ENCODE results near the gene SYT5.
"Not testable (repeated sequence)": the region's sequence is repeated elsewhere in the genome, so short reads cannot be mapped to it uniquely, and the experiment has no call there.

The SYT5 gene

DNA sequence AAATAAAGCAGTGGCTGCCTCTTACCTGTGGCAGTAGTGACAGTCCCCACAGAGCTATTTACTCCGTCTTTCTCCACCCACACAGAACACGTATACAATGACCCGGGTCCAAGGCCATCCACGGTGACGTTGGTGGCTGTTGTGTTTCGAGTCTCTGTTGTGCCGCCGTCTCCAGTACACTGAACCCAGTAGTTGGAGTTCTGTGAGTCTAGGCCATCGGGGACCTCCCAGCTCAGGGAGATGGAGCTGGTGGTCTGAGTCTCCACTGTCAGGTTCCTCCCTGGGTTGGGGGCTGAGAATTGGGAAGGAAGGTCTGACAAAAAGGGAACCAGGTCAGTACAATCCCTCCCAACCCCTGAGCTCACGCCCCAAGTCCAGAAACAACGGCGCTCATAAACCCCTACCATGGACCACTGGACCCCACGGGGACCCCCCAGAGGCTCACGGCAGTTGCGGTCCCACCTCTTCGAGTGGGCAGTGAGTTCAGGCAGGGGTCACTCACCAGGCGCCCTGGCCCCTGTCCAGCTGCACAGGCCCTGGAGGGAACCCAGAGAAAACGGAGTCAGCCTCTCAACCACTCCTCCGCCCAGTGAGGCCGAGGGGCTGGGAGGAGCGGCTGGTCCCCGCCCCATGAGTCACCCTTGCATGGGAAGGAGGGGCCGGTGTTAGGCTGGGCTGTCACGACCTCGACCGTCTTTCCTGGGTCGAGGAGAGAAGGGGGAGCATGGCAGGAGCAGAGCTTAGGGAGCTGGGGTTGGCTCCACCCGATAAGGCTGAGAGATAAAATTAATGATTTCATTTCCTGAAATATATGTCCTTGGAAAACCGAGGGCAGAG is 26.8 kb upstream of the SYT5 start:
- DNase-seq = peak; percentile 10

DNA sequence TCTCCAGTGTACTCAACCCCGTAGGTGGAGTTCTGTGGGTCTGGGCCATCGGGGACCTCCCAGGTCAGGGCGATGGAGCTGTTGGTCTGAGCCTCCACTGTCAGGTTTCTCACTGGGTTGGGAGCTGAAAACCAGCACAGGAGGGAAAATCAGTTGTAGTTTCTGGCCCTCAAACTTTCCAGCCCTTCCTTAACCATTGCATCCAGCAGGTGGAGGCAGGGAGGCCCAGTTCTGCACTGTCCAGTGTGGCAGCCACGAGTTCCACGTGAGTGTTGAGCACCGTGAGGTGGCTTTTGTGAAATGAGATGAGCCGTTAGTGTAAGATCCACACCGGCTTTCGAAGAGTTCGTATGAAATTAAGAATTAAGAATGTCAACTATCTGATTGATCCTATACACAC is 22.1 kb upstream of the SYT5 start:
- peak; percentile 8 for DNase-seq

DNA sequence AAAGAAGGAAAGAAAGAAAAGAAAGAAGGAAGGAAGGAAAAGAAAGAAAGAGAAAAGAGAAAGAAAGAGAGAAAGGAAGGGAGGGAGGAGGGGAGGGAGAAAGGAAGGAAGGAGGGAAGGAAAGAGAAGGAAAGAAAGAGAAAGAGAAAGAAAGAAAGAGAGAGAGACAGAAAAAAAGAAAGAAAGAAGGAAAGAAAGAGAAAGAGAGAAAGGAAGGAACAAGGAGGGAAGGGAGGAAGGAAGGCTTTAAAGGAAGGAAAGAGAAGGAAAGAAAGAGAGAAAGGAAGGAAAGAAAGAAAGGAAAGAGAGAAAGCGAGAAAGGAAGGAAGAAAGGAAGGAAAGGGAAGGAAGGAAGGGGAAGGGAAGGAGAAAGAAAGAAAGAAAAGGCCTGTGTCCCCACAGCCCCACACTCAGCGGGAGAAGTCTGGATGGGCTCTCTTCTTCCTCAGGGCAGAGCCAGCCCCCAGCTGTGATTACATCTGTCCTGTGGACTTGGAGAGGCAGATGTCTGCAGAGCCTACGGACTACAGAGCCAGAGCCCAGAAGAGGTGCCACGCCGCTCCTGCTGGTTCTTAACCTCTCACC is 19.6 kb upstream of the SYT5 start:
- DNase-seq = no peak

DNA sequence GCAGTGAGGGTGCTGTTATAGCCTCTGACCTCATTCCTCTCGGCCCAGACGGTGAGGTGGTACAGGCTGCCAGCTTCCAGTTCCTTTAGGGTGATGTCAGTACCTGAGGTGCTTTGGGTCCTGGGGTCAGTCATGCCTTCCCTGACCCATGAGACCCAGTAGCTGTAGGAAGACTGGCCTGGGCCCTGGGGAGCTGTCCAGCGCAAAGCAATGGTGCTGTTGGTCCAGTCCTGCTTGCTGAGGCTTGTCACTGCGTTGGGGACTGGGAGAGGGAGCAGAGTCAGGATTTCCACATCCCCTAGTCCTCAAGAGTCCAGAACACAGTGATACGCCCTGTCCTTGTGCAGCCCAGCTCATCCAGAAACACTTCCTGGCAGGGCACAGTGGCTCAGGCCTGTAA is 18.6 kb upstream of the SYT5 start:
- DNase-seq = no peak

DNA sequence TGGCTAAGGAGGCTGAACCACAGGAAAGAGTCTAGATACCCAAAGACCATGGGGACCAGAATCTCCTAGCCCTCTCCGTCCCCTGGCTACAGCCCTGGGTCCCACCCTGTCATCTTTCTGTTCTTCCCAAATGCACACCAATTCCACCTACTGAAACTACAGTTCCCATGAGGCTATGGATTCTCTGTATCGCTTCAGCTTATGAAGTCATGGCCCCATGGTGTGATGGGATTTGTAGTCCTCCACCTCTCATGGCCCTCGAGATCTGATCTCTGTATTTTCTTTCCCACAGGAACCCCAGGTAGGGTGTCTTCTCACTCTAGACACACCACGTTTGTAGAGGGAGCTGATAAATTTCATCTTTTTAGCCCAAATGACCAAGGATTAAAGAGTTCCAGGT is 17.4 kb upstream of the SYT5 start:
- no peak for DNase-seq

DNA sequence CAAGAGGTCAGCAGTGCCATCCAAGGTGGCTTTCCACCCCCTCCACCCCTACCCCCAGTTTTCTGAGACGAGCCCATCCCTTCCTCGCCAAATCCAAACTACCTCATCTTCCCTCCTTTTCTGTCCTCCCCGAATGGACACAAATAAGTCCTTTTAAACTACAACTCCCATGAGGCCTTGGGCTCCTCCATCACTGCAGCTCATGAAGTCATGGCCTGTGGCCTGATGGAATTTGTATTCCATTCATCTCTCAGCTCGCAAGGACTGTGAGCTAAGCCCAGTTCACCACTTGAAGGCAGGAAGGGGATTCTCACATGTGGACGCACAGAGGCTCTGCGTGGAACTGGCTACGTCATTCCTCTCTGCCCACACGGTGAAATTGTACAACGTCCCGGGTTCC is 16.7 kb upstream of the SYT5 start:
- no peak for DNase-seq

DNA sequence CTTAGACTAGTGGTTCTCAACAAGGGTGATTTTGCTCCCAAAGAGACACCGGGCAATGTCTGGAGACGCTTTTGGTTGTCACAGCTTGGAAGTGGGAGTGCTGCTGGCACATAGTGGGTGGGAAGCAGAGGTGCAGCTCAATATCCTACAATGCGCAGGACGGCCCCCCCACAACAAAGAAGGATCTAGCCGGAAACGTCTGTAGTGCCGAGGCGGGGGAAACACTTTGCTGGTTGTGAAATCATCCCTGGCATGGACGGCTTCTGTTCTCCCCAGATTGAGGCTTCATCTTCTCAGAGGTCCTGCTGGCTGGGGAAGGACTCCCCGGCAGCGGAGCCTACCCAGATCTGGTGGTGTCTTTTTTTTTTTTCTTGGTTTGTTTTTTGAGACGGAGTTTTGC is 13.4 kb upstream of the SYT5 start:
- DNase-seq = no peak

DNA sequence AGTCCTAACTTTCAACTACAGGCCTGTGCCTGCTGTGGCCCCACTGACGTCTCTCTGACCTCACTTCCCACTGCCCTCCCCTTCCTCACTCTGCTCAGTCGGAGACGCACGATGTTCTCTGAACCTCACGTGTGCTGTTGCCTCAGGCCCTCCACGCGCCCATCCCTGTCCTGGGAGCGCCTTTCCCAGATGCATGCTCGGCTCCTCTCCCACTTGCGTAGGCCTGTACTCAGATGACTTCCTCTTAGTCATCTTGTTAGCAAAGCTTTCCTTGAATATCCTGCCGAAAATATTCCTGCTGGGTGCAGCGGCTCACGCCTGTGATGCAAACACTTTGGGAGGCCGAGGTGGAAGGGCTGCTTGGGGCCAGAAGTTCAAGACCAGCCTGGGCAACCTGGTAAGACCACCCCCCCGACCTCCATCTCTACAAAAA is 9.3 kb upstream of the SYT5 start:
- DNase-seq = no peak

DNA sequence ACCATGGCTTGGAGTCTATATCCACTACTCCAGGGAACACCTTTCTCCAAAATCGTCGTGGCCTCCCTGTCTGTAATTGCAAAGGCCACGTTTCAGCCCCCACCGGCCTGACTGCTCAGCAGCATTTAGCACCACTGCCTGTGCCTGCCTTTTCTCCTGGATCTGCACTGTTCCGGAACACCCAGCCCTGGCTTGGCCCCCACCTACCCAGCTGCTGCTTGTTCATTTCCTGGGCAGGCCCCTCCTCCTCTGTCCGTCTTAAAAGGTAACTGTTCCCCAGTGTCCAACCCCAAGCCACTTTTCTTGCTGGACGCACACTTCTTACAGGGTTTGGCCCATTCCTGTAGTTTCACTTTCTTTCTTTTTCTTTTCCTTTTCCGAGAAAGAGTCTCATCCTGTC is 8.5 kb upstream of the SYT5 start:
- no peak for DNase-seq

DNA sequence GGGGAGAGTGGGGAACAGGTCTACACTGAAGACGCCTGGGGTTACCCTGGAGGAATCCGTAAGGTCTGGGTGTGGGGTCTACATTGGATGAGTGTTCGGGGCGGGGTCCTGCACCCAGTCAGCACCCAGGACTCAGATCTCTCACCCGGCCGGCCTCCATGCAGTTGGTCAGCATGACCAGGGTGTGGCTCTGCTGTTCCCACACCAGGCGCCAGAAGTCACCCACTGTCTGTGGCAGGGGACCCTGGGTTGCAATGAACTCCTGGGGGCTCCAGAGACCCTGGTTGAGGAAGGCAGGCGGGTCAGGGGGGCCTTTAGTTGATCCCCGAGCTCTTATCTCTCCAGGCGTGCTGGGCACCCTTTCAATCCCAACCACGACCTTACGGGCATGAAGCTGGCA is 6.0 kb upstream of the SYT5 start:
- DNase-seq = no peak

DNA sequence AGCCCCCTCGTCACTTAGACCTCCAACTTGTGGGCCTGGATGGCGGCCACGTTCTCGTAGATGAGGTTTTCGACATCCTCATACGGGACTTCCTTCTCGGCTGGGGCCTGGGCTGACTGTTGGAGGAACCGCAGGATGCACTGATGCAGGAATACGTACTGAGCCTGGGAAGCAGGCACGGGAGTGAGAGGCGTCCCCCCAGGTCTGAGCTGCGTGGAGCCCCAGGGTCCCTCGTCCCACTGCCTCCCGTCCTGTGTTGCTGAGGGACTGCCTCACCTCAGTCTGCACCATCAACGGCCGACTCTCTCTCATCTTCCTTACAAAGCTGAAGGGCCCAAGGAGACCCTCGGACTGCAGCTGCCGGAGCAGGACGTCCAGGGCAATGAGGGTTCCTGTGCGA is 1.7 kb upstream of the SYT5 start:
- DNase-seq = no peak

DNA sequence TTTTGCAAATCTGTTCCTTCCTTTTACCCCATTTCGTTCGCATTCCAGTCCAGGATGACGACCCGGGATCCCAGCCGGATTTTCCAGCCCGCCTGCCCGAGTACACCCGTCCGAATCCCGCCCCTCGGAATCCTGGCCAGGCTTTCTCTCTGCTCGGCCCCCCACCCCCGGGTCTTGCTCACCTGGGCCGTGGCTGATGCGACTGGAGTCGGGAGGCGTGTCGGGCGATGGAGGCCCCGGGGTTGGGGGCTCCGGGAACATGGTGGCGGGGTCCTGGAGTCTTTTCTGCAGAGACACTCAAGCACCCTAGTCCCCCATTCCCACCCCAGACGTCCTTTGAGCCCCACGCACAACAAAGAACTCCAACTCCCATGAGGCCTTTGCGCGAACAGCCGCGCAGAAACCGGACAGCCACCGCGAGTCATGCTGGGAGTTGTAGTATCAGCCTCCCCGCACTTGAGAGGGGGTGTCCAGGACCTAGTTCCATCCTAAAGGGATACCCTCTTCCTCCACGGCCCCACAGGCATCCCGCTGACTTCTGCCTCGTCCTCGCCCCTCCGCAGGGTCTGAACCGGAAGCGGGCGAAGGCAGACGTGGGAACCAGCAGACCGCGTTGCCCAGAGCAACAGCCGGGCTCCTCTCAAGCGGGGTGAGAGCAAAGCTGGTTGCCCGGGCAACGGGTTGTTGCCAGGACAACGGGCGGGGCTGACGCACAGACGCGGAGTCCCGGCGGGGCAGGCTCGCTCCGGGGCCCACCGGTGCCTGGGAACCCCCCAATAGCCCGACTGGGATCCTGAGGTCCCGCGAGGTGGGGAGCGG is 1.1 kb downstream of the SYT5 start:
- peak; percentile 93 for DNase-seq

DNA sequence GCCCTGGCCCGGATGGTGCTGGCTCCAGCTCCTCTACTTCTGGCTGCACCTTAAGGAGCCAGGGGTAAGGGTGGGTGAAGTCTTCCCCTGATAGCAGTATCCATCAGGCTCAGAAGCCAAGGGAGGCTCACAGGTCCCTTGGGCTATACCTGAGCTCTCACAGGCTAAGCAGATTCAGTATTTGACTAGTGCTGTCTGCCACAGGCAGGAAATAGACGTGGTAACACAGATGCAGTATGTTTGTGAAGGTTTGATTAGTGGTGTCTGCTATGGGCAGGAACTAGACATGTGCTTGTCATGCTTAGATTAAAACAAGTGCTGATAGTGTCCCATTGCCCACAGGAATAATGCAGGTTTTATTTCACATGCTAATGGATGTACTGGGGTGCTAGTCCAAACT is 4.0 kb downstream of the SYT5 start:
- DNase-seq = no peak

DNA sequence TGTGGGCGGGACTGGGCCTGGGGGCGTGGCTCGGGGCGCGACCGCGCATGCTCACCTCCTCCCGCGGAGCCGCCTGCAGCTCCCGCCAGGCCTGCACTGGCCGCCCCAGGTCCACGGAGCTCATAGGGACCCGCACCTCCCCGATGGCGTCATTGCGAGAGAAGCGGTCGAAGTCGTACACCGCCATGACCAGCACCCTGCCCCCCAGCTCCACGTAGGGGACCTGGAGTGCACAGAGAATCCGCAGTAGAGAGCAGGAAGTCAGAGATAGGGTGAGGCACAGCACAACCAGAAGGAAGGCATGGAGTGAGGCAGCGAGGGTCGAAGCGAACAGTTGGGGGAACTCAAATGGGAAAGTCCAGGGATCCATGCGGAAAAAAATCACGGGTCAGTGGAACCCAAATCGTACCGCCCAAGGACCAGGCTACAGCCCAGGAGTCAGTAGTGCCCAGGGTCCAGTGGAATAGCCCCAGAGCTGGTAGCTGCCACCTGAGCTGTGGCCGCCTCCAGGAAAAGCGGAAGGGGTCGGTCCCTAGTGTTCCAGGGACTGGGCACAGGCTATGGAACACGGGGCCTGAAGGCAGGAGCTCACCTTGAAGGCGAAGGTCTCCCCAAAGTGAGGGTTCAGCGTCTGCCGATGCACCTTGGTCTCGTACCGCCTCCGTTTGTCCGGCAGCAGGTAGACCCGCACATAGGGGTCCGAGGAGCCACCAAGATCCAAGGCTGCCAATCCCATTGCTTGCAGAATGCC is 4.8 kb downstream of the SYT5 start:
- no peak for DNase-seq

DNA sequence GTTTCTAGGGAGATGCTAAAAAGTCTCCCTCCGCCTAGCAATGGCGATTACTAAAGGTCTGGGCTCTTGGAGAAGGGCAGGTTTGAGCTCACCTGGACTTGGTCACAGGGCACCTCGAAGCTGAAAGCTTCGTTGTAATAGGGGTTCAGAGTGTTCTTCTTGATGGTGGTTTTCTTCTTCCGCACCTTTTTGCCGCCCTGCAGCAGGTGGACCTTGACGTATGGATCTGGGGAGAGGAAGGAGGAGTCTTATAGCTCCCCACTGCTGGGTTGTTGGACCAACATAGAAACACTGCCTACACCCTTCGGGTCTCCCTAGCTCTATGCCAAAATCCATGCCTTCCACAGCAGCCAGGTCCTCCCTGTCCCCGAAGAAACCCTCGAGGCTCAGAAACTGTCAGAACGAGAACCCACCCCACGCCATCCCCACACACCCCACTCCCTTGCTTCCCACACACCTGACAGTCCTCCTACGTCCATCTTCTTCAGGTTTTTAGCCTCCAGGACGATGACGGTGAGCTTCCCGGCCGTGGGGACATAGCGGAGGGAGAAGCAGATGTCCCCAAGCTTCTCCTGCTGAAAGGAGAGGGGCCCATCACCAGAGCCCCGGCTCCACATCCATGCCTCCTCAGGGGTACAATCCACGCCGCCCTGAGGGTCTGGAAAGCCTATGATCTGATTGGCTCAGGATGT is 5.5 kb downstream of the SYT5 start:
- no peak for DNase-seq

DNA sequence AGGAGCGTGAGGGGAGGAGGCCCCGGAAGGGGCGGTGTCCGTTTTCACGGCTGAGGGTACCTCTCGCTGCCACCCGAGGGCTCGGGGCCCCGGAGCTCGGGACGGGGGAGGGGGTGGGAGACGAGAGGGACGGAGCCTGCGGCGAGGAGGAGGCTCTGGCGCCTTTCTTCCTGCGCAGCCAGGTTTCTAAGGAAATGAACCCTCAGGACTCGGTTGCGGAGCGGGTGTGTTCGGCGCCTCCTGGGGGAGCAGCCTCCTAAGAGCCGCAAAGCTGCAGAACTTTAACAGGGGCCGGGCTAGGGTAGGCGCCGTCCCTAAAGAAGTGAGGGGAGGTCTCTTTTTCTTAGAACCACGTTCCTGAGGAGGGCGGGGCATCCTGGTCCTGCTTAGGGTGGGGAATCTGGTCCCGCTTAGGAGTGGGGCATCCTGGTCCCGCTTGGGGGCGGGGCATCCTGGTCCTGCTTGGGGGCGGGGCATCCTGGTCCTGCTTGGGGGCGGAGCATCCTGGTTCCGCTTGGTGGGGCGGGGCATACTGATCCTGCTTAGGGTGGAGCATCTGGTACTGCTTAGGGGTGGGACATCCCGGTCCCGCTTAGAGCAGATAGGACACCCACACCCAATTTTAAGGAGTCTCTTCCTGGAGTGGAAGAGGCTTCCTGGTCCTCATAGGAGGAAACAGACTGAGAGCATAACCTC is 6.2 kb downstream of the SYT5 start:
- DNase-seq = no peak

DNA sequence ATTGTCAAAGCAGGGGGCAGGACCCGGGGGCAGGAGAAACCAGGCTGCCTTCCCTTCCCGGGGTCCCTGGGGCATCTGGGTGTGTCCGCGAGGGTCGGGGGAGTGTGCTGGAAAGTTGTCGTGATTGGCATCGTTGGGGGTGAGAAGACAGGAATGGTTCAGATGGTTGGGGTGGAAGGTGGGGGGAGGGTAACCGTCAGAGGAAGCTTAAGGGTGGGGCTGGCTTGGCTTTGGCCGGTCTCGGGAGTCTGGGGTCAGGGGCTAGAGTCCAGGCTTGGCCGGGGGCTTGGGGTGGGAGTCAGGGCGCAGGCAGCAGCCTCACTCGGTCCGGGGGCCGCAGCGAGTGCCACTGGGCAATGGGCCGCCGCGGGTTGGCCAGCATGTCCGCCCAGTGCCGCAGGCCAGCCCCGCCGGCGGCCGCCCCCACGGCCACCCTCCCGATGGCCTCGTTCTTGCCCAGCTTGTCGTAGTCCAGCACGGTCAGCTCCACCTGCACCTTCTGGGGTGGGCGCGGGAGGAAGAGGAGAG is 6.8 kb downstream of the SYT5 start:
- no peak for DNase-seq

DNA sequence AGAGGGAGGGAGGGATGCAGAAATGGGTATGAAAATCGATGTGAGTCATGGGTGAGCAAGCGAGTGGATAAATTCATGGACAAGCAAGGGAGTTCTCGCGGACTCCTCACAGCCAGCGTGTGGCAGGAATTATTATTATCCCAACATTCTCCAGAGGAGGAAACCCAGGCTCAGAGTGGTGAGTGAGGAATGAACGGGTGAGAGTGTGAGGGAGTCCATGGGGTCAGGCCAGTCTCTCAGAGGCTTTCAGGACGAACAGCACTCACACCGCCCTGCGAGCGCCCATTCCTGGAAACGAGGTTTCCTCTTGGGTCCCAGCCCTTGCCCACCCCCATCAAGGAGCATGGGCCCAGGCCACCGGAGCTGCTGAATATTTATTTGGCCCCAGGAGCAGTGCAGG is 7.3 kb downstream of the SYT5 start:
- no peak for DNase-seq

DNA sequence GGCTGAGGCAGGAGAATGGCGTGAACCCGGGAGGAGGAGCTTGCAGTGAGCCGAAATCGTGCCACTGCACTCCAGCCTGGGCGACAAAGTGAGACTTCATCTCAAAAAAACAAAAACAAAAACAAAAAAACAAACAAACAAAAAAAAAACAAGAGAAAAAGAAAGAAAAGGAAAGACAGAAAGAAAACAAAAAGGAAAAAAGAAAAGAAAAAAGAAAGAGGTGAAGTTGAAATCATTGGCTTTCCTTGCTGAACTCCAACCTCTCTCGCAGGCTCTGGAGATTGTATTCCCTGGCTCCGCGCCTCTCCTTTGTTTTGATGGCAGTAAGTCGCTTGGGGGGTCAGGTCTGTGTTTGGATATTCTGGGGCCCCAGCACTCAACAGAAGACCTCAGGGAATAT is 7.8 kb downstream of the SYT5 start:
- DNase-seq = not testable (repeated sequence)

DNA sequence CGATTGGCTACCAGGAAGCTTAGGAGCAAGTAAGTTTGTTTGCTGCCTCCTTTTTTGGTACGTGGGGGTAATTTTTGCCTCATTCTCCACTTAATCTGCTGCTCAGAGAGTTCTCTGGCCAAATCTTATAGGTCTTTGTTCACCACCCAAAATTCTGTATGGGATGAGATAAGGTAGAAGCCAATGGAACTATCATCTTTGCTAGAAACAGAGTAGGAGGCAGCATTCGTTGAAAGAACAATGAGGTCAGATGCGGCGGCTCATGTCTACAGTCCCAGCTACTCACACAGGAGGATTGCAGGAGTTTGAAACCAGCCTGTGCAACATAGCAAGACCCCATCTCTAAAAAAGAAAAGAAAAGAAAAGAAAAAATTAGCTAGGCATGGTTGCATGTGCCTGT is 8.6 kb downstream of the SYT5 start:
- no peak for DNase-seq

DNA sequence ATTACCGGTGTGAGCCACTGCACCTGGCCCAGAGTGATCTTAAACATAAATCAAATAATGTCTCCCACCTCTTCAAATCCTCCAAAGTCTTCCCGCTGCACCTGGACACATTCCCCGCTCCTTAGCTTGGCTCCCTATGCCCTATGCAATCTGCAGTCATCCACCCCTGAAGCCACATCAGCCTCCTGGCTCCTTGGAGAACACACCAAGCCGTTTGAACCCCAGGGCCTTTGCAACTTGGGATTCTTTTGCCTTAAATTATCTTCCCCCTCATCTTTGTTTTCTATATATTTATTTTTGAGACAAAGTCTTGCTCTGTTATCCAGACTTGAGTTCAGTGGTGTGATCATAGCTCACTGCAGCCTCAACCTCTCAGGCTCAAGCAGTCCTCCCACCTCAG is 11.0 kb downstream of the SYT5 start:
- no peak for DNase-seq

Measured in CD4-positive, alpha-beta T cell treated with Interleukin-4 for 4 hours (primary cell).